Stimulated activated CD4-positive, alpha-beta T cell treated with anti-CD3 and anti-CD28 coated beads, Interleukin-4, amount 100 ng/mL, for 4 hours (primary cell): ENCODE results near the gene HIP1R.
"Not testable (repeated sequence)": the region's sequence is repeated elsewhere in the genome, so short reads cannot be mapped to it uniquely, and the experiment has no call there.

Experiments
- DNase-seq, 2 experiments: peaks; one replicate each; pipeline ENCODE4 v3.0.0-alpha.2; 2020

HIP1R gene

DNA sequence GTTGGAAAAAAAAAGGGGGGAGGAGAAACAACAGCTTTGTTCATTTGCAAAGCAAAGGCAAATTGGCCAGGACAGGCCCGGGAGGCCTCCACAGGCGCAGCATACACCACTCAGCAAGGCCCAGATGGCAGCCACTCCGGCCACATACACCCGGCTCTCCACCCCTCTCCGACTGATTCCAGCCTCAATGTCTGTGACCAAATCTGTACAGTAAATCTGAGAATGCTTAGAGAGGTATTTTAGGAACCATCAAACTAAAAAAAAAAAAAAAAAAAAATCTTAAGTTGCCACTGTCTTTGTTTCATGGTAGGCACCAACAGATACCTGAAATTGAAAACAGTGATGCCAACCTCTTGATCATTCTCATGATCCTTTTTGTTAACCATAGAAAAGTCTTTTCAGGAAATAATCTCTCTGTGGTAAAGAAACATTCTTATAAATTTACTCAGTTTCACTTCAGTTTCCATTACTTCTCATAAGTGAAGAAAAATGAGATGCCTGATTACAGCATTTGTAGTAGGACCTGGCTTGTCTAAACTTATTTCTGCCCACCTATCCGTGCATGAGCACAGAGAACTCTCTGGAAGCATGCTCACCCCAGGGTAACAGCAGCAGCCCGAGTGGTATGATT lies 40.4 kb downstream of the HIP1R start:
- DNase-seq: no peak

DNA sequence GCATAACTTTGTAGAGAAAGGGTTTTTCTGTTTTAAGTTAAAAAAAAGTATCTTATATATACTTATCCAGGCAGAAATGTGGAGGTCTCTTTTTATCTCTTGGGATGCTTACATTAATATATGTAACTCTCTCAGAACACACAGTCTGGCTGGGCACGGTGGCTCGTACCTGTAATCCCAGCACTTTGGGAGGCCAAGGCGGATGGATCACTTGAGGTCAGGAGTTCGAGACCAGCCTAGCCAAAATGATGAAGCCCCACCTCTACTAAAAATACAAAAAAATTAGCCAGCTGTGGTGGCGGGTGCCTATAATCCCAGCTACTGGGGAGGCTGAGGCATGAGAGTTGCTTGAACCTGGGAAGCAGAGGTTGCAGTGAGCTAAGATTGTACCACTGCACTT lies 41.0 kb downstream of the HIP1R start:
- DNase-seq: not testable (repeated sequence)

DNA sequence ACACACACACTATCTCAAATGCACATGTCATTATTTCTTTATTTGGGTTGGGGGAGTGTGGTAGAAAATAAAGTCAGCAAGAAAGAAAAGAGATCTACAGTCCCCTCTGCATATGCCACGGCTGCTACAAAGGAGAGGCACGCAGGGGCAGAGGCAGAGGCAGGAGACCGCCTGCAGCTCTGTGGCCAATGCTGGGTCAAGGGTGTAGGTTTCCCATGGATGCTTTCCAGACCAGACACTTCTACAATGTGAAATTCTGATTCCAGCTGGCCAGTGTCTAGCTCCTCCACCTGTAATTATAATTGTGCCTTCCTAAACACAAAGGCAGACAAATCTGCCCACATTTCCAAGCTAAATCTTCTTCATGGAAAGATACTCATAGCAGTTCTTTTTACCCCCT lies 41.5 kb downstream of the HIP1R start:
- DNase-seq: no peak

DNA sequence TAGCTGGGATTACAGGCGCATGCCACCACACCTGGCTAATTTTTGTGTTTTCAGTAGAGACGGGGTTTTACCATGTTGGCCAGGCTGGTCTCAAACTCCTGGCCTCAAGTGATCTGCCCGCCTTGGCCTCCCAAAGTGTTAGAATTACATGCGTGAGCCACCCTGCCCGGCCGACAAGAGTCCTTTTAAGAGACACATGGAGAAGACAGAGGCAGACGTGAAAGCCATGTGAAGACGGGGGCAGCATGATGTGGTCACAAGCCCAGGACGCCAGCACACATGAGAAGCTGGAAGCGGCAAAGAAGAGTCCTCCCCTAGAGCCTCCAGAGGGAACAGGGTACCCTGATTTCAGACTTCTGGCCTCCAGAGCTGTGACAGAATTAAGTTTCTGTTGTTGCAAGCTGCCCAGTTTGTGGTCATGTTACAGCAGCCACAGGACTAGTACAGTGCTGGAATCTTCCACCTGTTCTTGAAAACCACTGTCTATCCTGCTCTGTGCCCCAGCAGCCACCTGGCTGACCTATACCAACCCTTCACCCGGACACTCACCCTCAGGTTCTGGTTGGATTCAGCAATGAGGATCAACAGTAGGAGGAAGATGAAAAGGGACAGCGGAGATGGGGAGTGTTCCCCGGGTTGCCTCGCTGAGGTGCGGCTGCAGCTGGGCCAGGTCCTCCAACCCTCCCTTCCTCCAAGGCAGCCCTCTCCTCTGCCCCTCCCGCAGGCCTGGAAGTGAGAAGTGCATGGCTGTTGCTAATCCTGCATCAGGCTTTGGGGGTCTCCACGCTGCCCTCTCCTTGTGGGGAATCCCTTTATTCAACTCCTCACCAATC lies 43.7 kb downstream of the HIP1R start:
- DNase-seq: no peak

DNA sequence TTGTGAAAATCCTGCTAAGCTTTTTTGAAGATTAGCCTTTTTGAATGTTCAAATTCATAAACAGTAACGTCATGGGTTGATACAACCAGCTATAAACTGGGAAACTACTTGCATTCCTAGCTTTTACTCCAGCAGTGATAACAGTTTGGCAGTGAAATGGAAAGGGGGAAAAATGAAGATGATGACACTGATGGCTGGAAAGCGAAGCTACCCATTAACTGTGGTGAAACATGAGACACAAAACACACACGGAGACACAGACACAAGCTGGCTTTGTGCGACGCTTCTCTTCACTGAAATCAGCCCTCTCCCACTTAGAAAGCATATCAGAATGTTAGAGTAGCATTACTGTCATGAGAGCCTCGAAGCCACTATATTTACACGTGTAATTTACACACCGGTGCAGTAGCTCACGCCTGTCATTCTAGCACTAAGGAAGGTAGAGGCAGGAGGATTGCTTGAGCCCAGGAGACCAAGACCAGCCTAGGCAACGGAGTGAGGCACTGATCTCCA lies 45.0 kb downstream of the HIP1R start:
- no peak for DNase-seq

DNA sequence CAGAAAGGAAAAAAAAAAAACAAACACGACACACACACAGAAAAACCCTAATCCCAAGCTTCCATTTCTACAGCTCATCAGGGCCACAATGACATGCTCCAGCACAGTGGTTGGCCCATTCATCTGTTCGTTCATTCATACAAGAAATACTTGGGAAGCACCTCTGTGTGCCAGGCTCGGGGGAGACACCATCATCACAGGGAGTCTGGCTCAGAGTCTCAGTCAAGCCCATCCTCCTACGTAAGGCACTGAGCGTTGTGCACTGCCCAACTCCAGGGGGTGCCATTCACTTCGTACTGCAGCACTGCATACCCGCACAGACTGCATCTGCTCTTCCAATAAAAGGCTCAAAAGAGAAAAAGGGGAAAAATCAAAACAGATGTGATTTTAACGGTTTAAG lies 45.4 kb downstream of the HIP1R start:
- no peak for DNase-seq

DNA sequence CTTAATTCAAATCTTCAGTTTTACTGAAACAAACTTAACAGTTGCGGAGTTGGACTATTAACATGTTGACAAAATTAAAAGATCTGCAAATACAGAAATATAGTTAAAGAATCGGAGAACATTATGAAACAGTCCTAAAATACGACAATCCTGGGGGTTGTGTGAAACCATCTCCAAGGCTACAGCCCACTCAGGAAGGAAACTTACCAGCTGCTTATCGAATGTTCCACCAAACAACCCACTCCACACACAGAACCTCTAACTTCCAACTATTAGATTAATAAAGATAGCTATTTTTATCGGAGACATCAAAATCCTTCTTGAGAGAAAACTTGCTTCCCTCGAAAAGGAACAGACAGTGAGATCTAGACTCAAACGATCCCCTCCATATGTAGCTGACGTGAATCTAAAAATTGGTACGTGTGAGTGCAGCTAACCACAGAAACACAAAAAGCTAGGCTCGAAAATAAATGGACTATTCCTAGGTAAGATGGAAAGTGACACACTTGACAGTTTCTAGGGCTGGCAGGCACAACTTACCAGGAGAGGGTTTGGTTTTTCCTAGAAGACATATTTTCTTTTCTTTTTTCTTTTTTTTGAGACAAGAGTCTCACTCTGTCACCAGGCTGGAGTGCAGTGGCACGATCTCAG lies 47.8 kb downstream of the HIP1R start:
- DNase-seq: no peak

DNA sequence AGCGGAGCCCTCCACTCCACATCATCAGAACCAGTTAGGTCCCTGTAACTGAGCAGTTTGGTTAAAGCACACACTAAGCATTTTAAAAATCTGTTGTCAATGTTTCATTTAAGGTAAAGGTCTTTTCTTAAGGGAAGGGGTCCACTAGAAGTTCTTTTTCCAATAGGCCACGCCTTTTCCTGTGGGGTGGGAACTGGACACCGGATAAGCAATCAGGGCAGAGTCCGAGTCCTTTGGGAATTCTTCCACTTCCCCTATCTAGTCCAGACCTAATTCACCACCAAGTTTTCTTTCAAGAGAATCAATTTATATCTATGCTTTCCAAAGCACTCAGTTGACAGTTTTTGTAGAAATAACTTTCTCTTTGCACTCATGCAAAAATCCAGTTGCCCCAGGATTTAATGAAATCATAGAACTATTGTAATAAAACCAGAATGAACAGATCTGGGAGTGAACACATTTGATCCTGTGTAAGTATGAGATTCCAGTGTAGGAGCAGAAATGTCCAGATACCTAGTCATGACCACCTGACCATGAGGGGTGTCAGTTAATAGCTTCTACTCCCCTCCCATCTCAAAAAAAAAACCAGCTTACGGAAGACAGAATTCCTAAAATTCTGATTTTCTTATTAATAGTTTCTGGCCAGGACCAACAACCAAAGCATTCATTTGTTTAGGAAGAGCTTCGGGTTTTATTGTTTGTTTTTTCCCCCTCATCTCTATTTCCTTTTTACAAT lies 49.0 kb downstream of the HIP1R start:
- no peak for DNase-seq

DNA sequence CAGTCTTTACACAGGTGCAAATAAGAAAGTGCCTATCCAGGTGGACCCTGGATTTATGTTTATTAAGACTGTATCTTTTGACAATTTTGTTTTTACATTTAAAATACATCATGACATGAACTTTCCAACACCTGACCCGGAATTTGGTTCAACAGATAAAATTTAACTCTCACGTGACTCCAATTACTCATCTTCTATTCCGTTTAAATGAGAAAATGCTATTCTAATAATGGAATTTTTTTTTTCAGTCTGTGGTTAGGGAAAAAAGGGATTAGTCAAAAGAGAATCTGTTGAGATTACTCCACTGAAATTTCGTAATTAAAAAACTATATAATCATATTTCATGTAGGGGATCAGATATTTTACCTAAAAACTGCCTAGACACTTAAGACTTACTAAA lies 49.6 kb downstream of the HIP1R start:
- no peak for DNase-seq

DNA sequence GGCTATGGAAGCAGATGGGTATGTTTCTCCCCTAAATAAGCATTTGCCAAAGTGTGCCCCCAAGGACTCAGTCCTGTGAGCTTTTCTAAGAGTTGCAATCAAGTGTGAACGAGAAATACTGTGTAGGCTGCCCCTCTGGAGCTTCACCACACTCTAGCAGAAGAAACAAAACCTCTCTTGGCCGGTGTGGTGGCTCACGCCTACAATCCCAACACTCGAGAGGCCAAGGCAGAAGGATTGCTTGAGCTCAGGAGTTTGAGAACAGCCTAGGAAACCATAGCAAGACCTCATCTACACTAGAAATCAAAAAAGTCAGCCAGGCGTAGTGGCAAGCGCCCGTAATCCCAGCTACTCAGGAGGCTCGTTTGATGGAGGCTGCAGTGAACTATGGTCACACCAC lies 50.9 kb downstream of the HIP1R start:
- DNase-seq: no peak

DNA sequence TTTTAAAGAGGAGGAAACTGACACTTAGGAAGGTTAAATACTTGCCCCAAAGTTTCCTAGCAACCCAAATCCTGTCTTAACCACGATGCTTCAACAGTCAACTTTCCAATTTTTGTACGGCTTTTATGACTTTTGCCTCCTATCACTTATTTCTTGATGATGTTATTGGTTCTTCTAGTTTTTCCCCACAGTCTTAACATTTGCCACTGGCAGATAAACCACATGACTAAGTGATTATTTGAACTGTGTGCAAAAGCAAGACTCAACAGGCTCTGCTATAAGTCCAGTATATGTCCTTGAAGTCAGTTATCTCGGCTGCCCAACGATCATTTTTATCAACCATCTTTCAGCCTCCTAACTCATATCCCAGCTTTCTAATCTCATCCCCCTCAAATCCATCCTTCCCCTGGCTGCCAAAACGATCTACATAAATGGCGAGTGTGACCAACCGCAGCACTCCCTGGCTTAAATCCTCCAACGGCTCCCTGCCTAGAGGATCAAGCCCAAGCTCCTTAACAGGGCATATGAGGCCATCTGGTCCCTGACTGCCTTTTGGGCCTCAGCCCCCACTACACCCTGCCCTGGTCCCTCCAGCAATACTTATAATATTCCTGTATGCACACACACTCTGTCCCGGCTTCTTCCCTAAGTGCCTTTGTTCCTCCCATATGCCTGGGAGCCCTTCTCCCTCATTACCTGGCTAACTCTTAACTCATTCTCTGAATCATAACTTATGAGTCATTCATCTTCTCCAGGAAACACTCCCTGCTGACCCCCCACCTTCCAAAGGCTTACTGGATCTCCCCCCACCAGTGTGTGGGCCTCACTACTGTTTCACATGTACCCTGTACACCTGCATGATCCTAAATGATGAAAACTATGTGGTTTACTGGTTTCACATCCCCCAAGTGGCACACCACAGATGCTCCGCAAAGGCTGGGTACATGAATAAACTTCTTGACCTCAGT lies 51.9 kb downstream of the HIP1R start:
- peak in 1 of 2 experiments; percentile 55 for DNase-seq

DNA sequence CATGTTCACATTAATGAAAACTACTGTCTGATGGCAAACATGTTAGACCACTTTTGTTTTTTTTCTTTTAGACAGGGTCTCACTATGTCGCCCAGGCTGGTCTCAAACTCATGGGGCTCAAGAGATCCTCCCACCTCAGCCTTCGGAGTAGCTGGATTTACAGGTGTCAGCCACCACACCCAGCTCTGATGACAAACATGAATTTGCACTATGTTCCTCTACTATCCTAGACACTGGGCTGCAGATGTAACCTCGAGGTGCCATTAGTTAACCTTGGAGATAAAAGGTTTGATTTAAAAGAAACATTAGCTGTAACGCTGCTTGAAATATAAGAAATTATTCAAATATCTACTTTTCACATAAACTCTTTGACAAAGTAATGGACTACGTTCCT lies 52.6 kb downstream of the HIP1R start:
- DNase-seq: no peak

DNA sequence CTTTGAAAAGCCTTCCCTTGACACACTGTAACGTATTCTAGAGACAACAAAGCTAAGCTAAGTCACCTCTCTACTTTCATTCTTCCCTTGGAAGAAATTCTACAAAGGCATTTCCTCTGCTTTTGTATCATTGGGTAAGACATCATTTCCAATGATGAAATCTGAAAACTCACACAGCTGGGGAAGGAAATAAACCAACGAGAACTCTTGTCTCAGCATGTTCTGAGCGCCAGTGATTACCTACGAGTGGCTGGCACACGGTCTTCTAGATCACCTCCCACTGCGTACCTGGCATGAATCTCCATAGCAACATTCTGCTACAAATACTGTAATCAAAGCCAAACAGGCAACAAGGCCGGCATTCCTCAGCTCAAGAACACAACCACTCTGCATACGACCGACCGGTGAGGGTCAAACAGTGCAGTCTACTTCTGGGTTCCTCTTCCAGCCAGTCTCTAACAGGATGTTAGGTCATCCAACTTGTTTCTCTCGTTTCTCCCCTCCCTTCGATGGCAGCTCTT lies 53.0 kb downstream of the HIP1R start:
- peak in 1 of 2 experiments; percentile 33 for DNase-seq

DNA sequence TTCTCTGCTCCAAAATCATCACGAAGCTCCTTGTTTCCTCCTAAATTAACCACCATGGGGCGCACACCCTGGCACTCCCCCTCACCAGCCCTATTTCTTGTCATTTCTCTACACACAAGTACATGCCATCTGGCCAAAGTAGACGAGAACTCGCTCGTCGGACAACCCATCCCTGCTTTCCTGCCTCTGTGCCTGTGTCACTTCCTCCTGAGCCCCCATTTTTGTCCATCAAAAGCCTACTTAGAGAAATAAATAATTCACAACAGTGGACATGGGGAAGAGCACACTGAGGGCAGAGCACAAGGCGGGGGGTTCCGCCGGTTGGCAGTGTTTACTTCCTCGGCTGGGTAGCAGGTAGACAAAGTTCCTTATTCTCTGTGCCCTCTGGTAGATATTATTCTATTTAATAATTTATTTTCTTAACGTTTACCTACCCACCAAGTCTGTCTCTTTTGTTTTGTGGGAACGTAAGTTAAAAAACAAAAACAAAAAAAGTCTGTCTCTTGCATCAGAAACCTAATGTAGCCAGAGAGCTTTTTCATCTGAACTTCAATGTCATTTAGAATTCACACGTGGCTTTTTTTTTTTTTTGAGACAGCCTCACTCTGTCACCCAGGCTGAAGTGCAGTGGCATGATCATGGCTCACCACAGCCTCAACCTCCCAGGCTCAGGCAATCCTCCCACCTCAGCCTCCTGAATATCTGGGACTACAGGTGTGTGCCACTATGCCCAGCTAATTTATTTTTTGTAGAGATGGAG lies 54.7 kb downstream of the HIP1R start:
- no peak for DNase-seq

DNA sequence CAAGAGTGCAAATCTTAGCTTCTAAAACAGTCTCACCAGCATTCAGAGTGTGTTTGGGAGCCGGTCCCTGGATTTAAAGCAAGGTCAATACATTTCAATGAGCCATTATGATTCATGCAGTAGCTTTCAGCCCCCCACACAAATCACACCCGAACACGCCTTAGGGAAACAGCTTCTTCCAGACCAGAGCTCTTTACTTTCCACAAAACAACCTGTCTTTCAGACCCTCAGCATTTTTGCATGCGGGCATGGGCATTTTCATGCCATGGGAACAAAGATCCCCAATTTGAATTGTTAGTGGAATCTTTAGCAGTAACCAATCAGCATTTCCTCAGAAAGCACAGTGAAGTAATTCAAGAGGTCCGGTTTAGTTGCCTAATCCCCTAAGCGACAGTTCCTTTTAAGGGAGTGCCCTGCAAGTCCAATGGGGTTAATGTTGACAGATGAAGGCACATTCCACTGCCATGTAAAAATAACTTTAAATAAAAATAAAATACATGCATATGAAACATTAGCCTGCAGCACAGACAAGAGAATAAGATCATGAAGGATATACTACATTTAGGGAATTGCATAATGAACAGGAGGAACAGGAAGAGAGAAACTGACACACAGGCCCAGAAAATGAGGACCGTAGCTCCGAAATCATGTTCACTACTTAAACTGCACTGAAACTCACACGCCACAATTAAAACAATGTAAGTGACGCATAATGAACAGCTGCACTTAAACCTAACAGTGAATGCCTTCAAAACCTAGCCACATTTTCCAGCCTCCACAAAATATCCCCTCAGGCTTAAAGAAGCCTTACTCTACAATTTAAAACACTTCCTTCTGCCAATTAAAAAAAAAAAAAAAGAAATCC lies 56.6 kb downstream of the HIP1R start:
- DNase-seq: no peak

DNA sequence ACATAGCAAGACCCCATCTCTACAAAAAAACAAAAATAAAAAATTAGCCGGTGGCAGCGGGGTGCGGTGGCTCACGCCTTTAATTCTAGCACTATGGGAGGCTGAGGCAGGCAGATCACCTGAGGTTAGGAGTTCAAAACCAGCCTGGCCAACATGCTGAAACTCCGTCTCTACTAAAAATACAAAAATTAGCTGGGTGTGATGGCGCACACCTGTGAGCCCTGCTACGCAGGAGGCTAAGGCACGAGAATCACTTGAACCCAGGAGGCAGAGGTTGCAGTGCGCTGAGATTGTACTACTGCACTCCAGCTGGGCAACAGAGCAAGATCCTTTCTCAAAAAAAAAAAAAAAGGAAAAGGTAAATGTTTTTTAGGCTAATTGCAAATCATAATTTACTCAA lies 57.5 kb downstream of the HIP1R start:
- not testable (repeated sequence) for DNase-seq

DNA sequence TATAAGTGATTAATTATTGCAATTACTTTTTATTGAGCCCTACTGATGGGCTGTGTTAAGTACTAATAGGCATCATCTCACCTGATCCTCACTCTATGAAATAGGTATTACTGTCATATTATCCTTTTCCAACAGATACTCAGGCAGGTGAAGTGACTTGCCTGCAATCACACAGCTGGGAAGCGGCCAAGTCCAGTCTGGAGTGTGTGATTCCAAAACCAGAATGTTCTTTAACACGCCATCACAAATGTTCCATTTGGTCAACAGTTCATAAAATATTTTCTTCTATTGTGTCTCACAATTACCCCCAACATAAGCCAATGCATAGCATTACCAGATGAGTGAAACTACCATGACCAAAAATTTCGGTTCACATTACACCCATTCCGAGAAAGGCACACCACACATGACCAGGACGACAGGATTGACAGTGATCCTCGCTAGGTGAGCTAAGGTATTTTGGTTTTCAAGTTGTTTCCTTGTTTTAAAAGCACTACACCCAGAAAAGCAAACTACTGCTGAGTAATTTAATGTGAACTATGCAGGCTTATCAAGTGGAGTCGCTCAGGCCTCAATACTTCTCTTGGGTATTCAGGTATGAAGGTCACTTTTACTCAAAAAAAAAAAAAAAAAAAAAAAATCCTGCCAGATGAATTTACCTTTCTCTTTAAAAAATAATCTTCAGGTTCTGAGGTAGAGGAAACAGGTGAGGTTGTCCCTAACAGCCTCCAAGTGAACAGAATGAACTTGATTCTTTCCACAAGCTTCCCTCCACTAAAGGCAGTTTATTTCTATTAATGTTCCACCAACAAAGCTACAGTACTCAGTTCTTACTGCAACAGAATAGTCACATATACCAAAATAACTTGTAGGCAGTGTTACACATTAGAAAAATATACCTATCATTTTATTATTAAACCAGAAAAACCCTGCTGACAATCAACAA lies 58.2 kb downstream of the HIP1R start:
- DNase-seq: no peak
